Neutrophil (primary cell): Measurements from ENCODE around the gene KBTBD13.

Experiments used
- H3K27ac ChIP-seq: fragments of 200-600 bp; sonication (generic); 2 replicates; pipeline ENCODE4 v1.5.1; 2016; ENCODE audit warnings: mild to moderate bottlenecking, moderate library complexity
- H3K27me3 ChIP-seq: fragments of 200-600 bp; sonication (generic); 2 replicates; pipeline ENCODE4 v1.6.0; 2016; ENCODE audit warnings: mild to moderate bottlenecking
- H3K36me3 ChIP-seq: fragments of 200-600 bp; sonication (generic); 2 replicates; pipeline ENCODE4 v1.5.1; 2017
- H3K4me1 ChIP-seq, 2 experiments: fragments of 200-600 bp in 1 of 2; sonication (generic) in 1 of 2; 1 replicate in 1 of 2; 2 replicates in 1 of 2; pipeline versions ENCODE4 v1.5.1 to v1.6.1; 2013 to 2016; ENCODE audit warnings: low read depth in 1 of 2, low read length in 1 of 2, mild to moderate bottlenecking in 1 of 2, moderate library complexity in 1 of 2; ENCODE audit not compliant: control insufficient read depth in 1 of 2, insufficient read depth in 1 of 2
- H3K4me3 ChIP-seq, 2 experiments: fragments of 200-600 bp in 1 of 2; sonication (generic) in 1 of 2; 1 replicate in 1 of 2; 2 replicates in 1 of 2; pipeline ENCODE4 v1.5.1; 2013 to 2016; ENCODE audit warnings: low read depth in 1 of 2, low read length in 1 of 2, mild to moderate bottlenecking in 1 of 2, moderate library complexity in 1 of 2
- H3K9me3 ChIP-seq: fragments of 200-600 bp; sonication (generic); 2 replicates; pipeline ENCODE4 v1.5.1; 2016
- CTCF ChIP-seq: fragments of 200-600 bp; sonication (generic); IDR thresholded peaks from 2 replicates; pipeline ENCODE4 v1.5.1; 2016; ENCODE audit warnings: antibody characterized with exemption

Gene KBTBD13

GRCh38 chr15:65084500-65085206 is 8.1 kb downstream of the KBTBD13 start:
- H3K4me1 ChIP-seq: no peaks in the 10 kb centered on the region
- H3K9me3 ChIP-seq: no peaks in the 10 kb centered on the region
- H3K27ac ChIP-seq: no peak overlapping the region
- no peak for TF ChIP-seq CTCF
- peaks cover 62% of the 10 kb centered on the region for H3K27me3 ChIP-seq
- no peak overlapping the region for H3K4me3 ChIP-seq
- H3K36me3 ChIP-seq: no peaks in the 10 kb centered on the region

- H3K4me1 ChIP-seq: no peaks in the 10 kb centered on the region
- H3K27me3 ChIP-seq: peaks cover 56% of the 10 kb centered on the region
- TF ChIP-seq CTCF: no peak
- H3K9me3 ChIP-seq: no peaks in the 10 kb centered on the region
- no peaks in the 10 kb centered on the region for H3K36me3 ChIP-seq
- no peak overlapping the region for H3K27ac ChIP-seq
- H3K4me3 ChIP-seq: no peak overlapping the region
Measured at GRCh38 chr15:65085207-65085753, 8.7 kb downstream of the KBTBD13 start.

- no peak for TF ChIP-seq CTCF
- no peaks in the 10 kb centered on the region for H3K9me3 ChIP-seq
- H3K36me3 ChIP-seq: no peaks in the 10 kb centered on the region
- peaks cover 47% of the 10 kb centered on the region for H3K27me3 ChIP-seq
- H3K27ac ChIP-seq: no peak overlapping the region
- H3K4me3 ChIP-seq: no peak overlapping the region
- no peaks in the 10 kb centered on the region for H3K4me1 ChIP-seq
Measured at GRCh38 chr15:65085990-65086679, 9.6 kb downstream of the KBTBD13 start.

GRCh38 chr15:65086680-65087111 is 10.2 kb downstream of the KBTBD13 start:
- no peak for TF ChIP-seq CTCF
- Histone ChIP-seq H3K4me1 (no peaks in the 10 kb centered on the region), H3K9me3 (no peaks in the 10 kb centered on the region), H3K4me3 (no peak overlapping the region), H3K27ac (no peak overlapping the region), H3K36me3 (no peaks in the 10 kb centered on the region), H3K27me3 (peaks cover 41% of the 10 kb centered on the region)

- Histone ChIP-seq H3K9me3 (no peaks in the 10 kb centered on the region), H3K27me3 (peaks cover 34% of the 10 kb centered on the region), H3K4me3 (no peak overlapping the region), H3K27ac (no peak overlapping the region), H3K36me3 (no peaks in the 10 kb centered on the region), H3K4me1 (no peaks in the 10 kb centered on the region)
- no peak for TF ChIP-seq CTCF
Measured at GRCh38 chr15:65087411-65087810, 10.9 kb downstream of the KBTBD13 start.
